NCI-H2171 treated with DMSO at 0.1 percent for 48 hours (cell line): ENCODE results near the gene PLA2G5.
"Not testable (repeated sequence)": the region's sequence is repeated elsewhere in the genome, so short reads cannot be mapped to it uniquely, and the experiment has no call there.

ENCODE experiments used
- DNase-seq: peaks from one replicate; lab custom pipeline; 2025; lab: John Stamatoyannopoulos, UW

PLA2G5 gene, protein sequence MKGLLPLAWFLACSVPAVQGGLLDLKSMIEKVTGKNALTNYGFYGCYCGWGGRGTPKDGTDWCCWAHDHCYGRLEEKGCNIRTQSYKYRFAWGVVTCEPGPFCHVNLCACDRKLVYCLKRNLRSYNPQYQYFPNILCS

DNA sequence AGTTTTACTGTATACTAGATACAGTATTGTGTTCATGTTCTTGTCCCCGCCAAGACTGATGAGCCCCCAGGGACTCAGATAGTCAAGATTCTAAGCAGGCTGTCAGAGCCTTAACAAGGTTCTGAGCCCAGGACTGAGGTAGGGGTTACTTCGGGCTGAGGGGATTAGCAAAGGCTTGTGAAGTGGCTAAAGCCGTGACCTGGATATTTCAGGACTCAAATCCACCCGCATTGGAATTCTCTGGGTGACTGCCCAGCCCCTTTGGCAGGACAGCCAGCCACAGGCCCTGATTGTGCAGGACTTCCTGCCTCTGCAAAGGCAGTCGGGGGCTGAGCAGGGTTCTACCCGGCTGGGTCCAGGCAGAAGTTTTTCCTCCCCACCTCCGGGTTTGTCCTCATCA lies at the start of gene PLA2G5:
Gene PLA2G5, plus strand, starts transcription at position 321 of the 400 bp plus-strand sequence. CDS start 14,637 bp downstream, outside the sequence.
- DNase-seq, result no peak

DNA sequence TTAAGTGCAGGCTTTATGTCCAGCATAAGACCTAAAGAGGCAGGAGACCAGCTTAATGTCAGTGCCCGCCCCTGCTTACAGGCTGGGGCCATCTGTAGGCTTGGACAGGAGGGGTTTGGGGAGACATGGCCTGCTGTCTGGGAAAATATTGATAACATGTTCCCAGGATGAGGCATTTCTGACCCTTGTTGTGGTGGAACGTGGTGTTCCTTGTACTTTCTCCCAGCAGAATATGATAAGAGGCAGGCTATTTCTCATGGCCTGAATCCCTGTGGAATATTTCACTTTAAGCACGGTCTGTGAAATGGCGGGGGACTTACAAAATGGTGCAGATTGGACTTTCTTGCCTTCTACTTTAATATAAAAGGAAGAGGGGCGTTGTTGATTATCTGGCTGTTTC lies 41.9 kb upstream of the PLA2G5 start:
- no peak for DNase-seq

DNA sequence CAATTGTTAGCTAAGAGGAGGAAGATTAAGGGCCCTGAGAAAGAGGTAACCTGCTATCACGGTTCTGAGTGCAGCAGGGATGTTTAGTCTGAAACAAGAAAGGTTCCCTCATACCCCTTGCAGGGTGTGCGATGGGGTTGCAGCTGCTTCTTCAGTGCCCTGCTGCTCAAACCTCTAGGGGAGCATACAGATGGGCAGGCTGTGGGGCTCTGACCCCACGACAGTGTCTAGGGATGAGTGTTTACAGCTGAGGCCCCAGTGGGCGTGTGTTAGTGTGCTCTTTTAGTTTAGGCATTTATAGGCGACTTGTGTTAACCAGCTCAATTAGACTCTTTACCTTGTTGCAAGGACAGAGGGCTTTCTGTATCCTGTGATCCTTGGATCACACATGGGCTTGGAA lies 41.3 kb upstream of the PLA2G5 start:
- no peak for DNase-seq

DNA sequence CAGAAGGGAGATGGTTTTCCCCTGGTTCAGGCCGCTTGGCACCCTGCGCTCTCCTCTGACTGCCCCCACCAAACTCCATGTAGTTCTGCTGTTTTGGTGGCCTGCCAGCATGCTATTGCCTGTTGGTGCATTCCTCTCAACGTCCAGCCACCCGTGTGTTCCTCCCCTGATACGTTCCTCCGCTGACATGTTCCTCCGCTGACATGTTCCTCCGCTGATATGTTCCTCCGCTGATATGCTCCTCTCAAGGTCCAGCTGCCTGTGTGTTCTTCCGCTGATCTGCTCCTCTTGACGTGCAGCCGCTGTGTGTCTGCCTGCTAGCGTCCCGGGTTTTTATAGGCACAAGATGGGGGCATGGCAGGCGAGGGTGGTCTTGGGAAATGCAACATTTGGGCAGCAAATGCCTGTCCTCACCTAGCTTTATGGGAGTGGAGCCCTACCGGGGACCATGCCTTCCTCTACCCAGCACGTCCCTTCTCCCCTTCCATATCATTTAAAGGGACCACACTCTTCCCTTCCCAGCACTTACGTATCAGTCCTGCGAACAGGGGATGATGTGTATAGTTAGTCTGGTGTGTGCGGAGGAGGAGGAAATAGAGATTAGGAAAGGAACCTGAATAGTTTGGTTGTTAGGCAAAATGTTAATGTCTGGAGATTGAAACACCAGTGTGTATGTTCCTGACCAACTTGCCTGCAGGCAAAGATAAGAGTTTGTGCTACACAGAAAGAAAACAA lies 40.6 kb upstream of the PLA2G5 start:
- DNase-seq, result no peak

DNA sequence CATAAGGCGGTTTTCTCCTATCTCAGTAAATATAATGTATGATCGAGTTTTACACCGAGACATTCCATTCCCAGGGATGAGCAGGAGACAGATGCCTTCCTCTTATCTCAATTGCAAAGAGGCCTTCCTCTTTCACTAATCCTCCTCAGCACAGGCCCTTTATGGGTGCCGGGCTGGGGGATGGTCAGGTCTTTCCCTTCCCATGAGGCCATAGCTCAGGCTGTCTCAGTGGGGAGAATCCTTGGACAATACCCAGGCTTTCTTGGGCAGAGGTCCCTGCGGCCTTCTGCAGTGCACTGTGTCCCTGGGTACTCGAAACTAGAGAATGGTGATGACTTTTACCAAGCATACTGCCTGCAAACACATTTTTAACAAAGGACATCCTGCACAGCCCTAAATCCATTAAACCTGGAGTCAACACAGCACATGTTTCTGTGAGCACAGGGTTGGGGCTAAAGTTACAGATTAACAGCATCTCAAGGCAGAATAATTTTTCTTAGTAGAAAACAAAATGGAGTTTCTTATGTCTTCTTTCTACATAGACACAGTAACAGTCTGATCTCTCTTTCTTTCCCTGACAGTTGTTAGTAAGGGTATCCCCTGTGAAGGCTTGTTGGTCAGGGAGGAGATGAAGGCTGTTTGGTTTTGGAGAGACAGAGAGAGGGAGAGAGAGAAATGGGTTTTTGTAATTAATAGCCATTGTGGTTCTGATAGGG lies 39.4 kb upstream of the PLA2G5 start:
- not testable (repeated sequence) for DNase-seq

DNA sequence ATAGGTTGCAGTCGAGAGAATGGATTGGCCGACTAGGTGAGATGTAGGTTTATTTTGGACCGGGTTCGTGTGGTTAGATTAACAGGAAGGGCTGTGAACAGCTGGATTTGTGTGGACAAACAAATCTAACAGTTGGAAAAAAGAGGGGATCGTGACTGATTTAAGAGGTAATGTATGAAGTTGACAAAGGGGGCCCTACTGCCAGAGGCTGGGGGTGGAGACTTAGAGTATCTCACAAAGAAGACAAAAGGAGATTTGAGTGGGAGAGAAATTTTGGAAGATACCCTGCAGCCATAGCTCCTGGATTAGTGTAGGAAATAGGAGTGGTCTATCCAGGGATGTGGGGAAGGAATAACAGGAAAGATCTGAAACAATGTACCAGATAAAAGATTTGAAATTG lies 38.8 kb upstream of the PLA2G5 start:
- DNase-seq, result no peak

DNA sequence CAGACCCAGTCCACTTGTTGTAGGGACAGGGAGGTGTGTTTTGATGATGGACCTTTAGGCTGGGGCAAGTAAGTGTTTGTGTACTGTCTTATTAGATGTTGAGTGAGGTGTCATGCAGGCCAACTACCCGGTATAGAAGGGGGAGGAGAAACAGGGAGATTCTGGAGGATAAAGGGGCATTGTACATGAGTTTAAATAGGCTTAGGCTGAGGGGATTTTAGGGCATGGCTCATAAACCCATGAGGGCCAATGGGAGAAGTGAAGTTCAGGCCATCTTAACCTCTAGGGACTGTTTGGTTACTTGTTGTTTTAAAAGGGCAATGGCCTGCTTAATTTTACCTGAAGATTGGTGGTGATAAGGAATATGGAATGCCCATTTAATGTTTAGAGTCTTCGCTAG lies 38.2 kb upstream of the PLA2G5 start:
- no peak for DNase-seq

DNA sequence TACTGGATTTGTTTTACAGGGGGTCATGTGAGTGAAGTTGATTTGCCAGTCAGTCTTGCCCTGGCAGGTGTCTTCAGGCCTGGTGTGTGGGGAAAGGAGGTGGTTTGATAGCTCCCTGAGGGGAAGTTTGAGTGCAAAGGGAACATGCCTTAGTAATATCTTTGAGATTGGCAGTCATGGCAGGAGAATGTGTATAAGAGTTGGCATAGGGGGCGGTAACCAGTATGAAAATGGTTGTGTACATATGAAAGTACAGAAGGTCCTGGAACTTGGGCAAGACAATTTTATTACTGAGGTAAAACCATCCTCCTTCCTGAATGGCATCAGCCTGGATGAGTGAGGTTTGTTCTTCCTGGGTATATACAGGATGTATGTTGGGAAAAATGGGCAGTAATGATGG lies 37.6 kb upstream of the PLA2G5 start:
- DNase-seq, result no peak

DNA sequence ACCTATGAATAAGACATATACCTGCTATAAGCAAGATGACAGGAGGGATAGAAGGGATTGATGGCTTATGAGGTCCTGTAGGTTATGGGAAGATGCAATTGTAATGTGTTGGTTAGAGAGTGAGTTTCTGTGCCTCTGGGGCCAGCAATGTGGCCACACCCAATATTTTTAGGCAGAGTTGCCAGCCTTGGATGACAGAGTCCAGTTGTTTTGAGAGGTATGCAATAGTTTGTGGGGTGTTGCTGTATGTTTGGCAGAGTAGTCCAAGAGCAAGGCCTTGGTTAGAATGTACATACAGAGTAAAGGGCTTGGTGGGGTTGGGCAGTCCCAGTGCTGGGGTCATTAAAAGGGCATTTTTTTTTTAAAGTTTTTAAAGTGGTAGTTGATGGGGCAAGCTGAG lies 36.6 kb upstream of the PLA2G5 start:
- no peak for DNase-seq

DNA sequence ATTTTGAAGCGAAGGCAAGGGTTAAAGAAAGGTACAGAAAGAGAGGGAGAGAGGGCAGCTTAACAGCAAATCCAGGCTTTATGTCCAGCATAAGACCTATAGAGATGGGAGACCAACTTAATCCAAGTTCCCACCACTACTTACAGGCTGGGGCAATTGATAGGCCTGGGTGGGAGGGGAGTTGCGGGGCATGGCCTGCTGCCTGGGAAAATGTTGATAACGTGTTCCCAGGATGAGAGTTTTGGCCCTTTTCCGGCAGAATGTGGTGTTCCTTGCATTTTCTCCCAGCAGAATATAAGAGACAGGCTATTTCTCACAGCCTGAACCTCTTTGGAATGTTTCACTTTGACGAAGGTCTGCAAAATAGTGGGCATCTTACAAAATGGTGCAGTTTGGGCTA lies 34.9 kb upstream of the PLA2G5 start:
- no peak for DNase-seq

DNA sequence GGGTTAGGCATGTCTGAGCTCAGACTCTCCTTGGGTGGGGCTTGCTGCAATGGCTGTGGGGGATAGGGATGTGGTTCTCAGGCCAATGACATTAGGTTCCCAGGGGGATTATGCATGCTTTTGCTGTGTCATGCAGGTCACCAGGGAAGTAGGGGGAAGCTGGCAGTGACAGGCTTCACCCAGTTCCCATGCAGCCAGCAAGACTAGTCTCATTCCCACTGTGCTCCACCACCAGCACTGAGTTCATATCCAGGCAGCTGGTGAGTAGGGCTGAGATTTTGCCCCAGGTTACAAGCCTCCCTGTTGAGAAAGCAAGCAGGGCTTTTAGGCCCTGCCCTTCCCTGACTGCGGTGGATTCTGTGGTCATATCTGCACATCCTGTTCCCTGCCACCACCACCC lies 32.1 kb upstream of the PLA2G5 start:
- no peak for DNase-seq

DNA sequence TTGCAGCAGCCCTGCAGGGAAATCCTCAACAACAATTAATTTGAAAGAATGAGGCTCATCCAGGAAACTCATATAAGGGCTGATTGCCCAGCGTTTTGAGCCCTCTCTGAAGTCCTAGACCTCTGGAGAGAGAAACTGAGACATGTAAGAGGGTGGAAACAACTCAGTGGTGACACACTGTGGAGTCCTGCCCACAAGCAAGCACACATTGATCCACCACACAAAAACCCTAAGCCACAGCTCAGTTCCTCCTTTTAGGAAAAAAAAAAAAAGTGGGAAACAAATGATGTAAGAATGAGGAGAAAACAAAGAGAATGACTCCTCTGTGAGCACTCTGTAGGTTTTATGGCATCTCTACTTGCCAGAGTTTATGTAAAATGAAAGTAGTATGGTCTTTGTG lies 22.9 kb upstream of the PLA2G5 start:
- no peak for DNase-seq

DNA sequence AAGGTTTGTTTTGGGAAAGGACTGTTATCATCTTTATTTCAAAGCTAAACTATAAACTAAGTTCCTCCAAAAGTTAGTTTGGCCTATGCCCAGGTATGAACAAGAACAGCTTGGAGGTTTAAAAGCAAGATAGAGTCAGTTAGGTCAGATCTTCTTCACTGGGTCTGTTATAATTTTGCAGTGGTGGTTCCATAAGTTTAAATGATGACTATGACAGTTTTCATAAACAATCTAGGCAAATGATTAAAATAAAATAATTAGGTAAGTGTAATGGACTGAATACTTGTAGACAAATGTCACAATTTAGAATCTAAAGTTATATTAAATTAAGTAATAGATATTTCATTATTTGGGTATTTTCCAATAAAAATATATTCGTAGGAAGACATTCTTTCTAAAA lies 21.4 kb upstream of the PLA2G5 start:
- DNase-seq, result no peak

DNA sequence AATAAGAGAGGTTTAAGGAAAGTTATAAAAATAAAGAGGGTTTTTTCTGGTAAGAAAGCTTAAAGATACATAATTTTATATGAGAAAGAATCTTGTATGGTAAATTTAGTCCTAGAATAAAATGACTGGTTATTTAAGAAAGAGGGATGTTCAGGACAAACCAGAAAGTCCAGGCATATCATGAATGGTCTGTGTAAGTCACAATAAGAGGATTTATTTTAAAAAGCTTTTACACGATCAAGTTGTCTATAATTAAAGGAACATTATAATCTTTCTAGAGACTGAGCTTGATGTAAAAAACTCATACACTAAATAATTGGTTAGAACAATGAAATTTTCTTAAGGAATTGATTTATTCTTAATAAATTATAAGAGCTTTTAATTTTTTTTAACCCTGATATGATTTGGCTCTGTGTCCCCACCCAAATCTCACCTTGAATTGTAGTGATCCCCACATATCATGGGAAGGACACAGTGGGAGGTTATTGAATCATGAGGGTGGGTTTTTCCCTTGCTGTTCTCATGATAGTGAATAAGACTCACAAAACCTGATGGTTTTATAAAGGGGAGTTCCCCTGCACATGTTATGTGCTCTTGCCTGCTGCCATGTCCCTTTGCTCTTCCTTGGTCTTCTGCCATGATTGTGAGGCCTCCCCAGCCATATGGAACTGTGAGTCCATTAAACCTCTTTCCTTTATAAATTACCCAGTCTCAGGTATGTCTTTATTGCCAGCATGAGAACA lies 20.8 kb upstream of the PLA2G5 start:
- DNase-seq, result not testable (repeated sequence)

DNA sequence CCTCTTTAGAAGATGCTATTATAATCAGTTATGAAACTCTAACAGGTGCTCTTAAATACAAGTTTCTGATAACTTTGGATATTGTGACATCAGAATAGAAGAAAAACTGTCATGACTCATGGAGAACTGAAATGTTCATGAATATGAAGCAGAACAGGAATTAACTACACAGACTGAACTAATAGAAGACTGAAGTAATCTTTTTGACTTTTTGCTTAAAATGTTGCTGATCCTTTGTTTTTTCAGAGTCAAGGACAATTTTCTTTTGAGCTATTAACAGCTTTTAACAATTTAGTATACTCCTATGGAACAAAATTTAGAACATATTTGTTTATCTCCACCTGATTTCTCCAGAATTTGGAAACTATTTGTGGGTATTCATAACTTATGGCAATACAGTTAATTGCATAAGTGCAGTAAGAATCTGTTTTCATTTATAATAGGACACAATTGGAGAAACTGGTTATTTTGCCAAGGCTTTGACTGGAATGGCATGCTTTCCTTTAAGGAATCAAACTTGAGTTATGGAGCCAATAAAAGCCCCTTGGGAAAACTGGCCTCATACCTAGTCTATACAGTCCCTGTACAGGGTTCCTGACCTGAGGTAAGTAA lies 18.7 kb upstream of the PLA2G5 start:
- no peak for DNase-seq

DNA sequence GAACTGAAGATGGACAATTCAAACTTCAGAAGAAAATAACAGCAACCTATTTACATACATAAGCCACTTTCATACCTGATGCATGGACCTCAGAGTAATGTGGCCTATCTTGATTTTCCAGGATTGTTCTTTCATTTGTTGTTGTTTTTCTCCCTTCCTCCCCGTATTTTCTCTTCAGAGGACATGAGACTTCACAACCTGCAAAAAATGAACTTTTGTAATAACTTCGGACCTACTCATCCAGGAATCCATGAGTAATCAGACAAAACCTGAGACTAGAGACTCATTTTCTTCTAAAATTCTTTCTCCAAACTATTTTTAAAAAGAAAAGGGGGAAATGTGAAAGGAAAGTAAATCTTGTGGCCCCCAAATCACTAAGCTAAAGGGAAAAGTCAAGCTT lies 17.6 kb upstream of the PLA2G5 start:
- no peak for DNase-seq

DNA sequence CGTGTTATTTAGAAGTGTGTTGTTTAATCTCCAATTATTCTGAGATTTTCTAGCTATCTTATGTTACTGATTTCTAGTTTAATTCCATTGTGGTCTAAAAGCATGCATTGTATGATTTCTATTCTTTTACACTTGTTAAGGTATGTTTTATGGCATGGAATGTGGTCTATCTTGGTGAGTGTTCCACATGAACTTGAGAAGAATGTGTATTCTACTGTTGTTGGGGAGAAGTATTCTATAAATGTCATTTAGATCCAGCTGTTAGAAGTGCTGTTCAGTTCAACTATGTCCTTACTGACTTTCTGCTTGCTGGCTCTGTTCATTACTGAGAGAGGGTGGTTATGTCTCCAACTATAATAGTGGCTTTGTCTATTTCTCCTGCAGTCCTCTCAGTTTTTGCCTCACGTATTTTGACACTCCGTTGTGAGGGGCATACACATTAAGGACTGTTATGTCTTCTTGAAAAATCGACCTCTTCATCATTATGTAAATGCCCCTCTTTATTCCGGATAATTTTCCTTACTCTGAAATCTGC lies 12.0 kb upstream of the PLA2G5 start:
- DNase-seq, result no peak

DNA sequence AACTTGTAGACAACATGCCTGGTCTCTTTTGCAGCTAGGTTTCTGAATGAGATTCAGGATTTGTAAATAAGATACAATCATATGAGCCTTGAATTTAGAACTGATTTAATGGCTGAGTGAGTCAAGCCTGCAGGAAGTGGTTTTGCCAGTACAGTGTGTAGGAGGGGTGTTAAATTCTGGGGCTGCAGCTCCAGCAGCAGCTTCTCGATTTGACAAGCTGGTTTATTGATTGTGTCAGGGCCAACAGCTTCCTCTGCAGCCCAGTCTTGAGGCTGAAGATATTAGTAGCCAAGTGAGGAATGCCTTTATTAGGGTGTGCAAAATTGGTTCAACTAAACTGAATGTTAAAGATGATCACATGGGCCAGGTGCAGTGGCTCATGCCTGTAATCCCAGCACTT lies 11.5 kb upstream of the PLA2G5 start:
- DNase-seq, result no peak

DNA sequence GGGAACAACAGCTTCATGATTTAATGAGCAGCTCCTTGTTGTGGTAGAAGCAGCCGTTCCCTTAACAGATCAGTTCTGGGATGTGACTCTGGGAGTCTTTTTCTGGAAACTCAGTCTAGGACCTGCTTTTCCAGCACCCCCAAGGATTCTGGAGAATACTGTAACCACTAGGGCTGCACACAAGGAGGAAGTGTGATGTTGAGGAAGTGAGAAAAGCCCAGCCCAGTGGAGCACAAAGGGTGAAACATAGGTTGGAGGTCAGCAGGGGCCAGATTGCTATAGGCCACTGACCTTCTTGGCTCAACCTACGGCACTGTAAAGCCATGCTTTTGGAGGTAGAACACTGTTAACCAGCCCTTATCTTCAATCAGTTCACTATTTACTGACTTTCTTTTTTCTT lies 10.1 kb upstream of the PLA2G5 start:
- no peak for DNase-seq

DNA sequence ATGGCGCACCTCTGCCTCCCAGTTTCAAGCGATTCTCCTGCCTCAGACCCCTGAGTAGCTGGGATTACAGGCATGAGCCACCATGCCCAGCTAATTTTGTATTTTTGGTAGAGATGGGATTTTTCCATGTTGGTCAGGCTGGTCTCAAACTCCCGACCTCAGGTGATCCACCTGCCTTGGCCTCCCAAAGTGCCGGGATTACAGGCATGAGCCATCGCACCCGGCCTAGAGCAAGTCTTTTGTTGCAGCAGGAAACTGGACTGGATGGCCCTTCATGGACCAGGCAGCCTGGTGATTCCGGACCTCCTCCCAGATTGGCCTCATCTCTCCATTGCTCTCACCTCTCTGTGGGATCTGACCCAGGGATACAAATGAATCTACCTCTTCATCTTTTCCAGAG lies 9.2 kb upstream of the PLA2G5 start:
- not testable (repeated sequence) for DNase-seq

DNA sequence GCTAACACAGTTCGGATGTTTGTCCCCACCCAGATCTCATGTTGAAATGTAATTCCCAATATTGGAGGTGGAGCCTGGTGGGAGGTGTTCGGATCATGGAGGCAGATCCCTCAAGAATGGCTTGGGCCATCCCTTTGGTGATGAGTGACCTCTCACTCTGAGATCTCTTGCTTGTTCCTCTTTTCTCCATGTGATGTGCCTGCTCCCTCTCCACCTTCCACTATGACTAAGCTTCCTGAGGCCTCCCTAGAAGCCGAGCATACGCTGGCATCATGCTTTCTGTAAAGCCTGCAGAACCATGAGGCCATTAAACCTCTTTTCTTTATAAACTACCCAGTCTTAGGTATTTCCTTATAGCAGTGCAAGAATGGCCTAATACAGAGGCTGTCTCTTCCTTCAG lies 8.1 kb upstream of the PLA2G5 start:
- DNase-seq, result no peak

DNA sequence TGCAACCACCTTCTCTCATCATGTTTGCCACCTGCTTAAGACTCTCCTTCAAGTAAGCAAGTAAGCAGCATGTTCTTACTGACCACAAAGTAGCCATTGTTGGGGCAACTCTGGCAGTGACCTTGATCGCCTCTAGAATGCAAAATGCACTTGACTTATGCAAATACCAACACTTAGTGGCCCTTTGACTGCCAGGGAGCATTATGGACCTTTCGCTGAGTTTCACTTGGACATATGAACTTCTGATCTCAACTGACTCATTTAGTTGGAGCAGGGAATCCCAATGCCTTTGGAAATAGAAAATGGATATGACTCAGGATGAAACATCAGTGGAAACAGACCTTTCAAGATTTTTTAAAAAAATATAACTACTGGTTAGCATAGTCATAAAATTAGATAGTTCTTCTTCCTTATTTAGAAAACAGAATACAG lies 6.1 kb upstream of the PLA2G5 start:
- DNase-seq, result no peak
